ENCODE results near the gene TSPAN14.
"Not testable (repeated sequence)": the region's sequence is repeated elsewhere in the genome, so short reads cannot be mapped to it uniquely, and the experiment has no call there.

TSPAN14 gene

DNA sequence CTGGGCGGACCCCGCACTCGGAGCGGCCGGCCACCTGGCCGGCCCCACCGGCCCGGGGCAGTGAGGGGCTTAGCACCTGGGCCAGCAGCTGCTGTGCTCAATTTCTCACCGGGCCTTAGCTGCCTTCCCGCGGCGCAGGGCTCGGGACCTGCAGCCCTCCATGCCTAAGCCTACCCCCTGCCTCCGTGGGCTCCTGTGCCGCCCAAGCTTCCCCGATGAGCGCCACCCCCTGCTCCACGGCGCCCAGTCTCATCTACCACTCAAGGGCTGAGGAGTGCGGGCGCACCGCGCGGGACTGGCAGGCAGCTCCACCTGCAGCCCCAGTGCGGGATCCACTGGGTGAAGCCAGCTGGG lies 89.2 kb downstream of the TSPAN14 start:
- in situ Hi-C loops (cut with HindIII; ENCODE audit: low pct_ligation_motif_present, low pct_unique_long_range_greater_than_20kb, low sequenced_read_pairs); DNase-seq: not testable (repeated sequence)

GRCh38 chr10:80544316-80544953 lies 90.3 kb downstream of the TSPAN14 start:
- in situ Hi-C loops (cut with HindIII; ENCODE audit: low pct_ligation_motif_present, low pct_unique_long_range_greater_than_20kb, low sequenced_read_pairs): no loop called here
- DNase-seq: no peak

GRCh38 chr10:80545258-80545881 lies 91.3 kb downstream of the TSPAN14 start:
- in situ Hi-C loops (cut with HindIII; ENCODE audit: low pct_ligation_motif_present, low pct_unique_long_range_greater_than_20kb, low sequenced_read_pairs): no loop called here
- DNase-seq: no peak

GRCh38 chr10:80552151-80552646 lies 98.1 kb downstream of the TSPAN14 start:
- in situ Hi-C loops (cut with HindIII; ENCODE audit: low pct_ligation_motif_present, low pct_unique_long_range_greater_than_20kb, low sequenced_read_pairs): no loop called here

GRCh38 chr10:80553436-80553835 lies 99.3 kb downstream of the TSPAN14 start:
- DNase-seq: no peak
- in situ Hi-C loops (cut with HindIII; ENCODE audit: low pct_ligation_motif_present, low pct_unique_long_range_greater_than_20kb, low sequenced_read_pairs): no loop called here

More at GRCh38 chr10:80552151-80552646, 98.1 kb downstream of the TSPAN14 start:
- no peak for DNase-seq

DNA sequence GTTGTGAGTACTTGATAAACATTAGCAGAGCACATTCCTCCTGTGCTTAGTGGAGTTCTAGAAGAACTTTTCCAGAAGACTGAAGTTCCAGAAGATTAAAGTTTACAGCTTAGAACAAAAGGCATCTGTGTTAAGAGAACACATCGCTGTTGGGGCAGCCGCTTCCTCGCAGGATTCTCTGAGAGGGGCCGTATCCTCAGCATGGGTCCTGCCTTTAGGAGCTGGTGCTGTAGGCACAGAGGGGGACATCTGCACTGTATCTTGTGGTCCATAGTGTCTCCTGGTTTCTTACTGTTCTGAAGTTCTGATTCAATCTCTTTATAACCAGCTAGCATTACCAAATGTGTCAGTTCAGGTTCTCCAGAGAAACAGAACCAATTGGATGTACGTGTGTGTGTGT lies 99.9 kb downstream of the TSPAN14 start:
- in situ Hi-C loops (cut with HindIII; ENCODE audit: low pct_ligation_motif_present, low pct_unique_long_range_greater_than_20kb, low sequenced_read_pairs): no loop called here
- DNase-seq: no peak

- DNase-seq: no peak
- in situ Hi-C loops (cut with HindIII; ENCODE audit: low pct_ligation_motif_present, low pct_unique_long_range_greater_than_20kb, low sequenced_read_pairs): no loop called here
These were observed 101.3 kb downstream of the TSPAN14 start for GRCh38 chr10:80555415-80555814.

DNA sequence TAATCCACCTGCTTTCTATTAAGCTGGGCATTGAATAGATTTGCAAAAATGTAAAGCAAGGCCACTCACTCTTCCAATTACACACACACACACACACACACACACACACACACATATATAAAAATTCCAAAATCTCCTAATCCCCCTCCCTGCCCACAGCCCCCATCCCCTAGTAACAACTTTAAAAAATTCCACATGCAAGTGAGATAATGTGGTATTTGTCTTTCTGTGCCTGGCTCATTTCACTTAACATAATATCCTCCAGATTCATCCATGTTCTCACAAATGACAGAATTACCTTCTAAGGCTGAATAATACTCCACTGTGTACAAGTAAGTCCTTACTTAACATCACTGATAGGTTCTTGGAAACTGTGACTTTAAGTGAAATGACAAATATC lies 107.8 kb downstream of the TSPAN14 start:
- DNase-seq: no peak
- in situ Hi-C loops (cut with HindIII; ENCODE audit: low pct_ligation_motif_present, low pct_unique_long_range_greater_than_20kb, low sequenced_read_pairs): no loop called here

GRCh38 chr10:80567292-80567691 lies 113.2 kb downstream of the TSPAN14 start:
- in situ Hi-C loops (cut with HindIII; ENCODE audit: low pct_ligation_motif_present, low pct_unique_long_range_greater_than_20kb, low sequenced_read_pairs): no loop called here
- no peak for DNase-seq

DNA sequence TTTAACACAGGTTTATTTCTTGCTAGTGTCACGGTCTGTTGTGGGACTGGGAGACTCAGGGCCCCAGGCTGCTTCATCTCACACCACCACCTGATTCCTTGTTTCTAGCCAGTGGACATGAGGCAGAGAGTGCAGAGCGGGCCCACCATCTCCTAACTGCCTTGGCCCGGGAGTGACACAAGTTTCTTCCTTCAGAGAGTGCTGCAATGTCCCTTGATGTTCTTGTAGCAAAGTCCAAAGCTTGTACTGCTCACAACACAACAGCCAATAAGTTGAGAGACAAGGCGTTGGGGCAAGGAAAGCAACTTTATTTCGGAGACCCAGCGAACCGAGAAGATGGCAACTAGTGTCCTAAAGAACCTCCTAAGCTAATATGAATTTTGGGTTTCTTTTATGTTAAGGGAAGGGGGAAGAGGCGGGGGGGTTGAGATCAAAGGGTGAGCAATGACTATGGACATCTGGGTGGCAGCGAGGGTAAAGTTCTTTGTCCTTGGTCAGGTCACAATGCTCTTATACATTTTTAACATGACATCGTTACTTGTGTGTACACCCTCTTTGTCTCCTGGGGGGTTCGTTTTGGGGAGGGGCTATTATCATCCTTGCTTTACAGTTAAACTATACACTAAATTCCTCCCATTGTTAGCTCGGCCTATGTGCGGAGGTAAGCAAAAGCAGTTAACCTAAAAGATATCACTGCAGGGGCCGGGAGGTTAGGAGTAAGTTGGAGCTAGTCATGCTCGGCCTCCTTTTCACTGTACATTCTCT lies 115.2 kb downstream of the TSPAN14 start:
- no peak for DNase-seq
- in situ Hi-C loops (cut with HindIII; ENCODE audit: low pct_ligation_motif_present, low pct_unique_long_range_greater_than_20kb, low sequenced_read_pairs): no loop called here

GRCh38 chr10:80571352-80571751 lies 117.2 kb downstream of the TSPAN14 start:
- DNase-seq: no peak
- in situ Hi-C loops (cut with HindIII; ENCODE audit: low pct_ligation_motif_present, low pct_unique_long_range_greater_than_20kb, low sequenced_read_pairs): no loop called here

DNA sequence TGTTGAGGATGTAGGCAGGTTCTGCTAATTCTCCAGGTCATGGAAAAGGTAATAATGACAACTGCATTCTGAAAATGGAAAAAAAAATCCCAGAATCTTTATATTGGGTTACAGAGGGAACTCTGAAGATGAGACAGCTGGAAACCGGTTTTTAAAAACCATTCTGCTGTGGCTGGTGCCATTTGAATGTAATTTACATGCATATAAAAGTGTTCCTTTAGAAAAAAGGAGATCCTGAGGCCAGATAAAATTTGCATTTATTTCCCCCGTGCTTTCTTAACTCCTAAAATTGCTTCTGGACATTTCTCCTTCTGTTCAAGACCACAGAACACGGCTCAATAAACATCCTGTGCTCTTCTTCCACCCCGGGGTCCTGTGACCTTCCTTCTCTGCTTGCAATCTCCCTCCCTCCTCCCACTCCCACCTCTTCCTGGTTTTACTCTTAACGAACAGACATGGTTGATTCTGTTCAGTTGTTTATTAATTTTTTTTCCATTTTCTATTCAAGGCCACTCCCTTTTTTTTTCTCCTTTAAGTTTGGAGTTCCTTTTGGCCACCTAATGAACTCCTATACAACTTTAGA lies 125.2 kb downstream of the TSPAN14 start:
- DNase-seq: no peak
- in situ Hi-C loops (cut with HindIII; ENCODE audit: low pct_ligation_motif_present, low pct_unique_long_range_greater_than_20kb, low sequenced_read_pairs): no loop called here

- DNase-seq: no peak
- in situ Hi-C loops (cut with HindIII; ENCODE audit: low pct_ligation_motif_present, low pct_unique_long_range_greater_than_20kb, low sequenced_read_pairs): no loop called here
These were observed 125.9 kb downstream of the TSPAN14 start for GRCh38 chr10:80579849-80580637.

- in situ Hi-C loops (cut with HindIII; ENCODE audit: low pct_ligation_motif_present, low pct_unique_long_range_greater_than_20kb, low sequenced_read_pairs): no loop called here
- no peak for DNase-seq
These were observed 126.7 kb downstream of the TSPAN14 start for GRCh38 chr10:80580638-80581468.

DNA sequence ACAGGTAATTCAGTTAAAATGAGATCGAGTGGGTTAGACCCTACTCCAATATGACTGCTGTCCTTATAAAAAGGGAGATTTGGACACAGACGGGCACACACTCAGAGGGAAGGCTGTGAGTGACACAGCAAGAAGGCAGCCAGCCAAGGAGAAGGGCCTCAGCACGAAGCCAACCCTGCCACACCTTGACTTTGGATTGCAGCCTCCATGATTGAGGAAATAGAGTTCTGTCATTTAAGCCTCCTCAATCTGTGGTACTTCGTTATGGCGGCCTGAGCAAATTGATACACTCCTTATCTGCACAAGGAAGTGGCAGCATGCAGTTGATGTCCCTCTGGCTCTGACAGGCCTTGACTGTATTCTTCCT lies 127.3 kb downstream of the TSPAN14 start:
- in situ Hi-C loops (cut with HindIII; ENCODE audit: low pct_ligation_motif_present, low pct_unique_long_range_greater_than_20kb, low sequenced_read_pairs): no loop called here
- no peak for DNase-seq

DNA sequence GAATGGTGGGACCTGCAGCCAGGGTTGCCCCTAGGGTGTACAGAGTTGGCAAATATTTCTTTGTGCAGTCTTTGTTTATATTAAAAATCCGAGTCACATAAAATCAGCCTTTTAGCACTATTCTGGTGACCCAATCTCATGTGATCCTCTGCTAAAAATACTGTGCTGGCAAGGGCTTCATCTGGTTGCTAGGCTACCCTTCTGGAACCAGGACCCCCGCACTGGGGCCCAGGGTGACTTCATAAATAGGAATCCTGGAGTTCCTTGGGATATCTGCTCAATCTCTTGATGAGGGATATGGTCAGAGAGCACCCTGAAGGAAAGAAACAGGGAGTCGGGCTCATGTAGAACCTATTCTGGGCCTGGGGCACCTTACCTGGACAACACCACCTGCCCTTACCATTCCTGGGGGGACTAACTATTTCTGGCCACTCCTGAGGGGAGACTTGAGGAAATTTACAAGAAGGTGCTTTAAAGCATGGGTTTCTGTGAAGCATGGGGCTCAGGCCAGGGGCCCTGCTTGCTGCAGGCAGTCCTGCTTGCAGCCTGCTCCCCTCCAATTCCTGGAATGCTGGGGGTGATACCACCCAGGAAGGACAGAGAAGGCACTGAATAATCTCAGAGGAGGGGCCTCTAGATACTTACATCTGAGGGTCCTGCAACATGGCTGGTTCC lies 128.3 kb downstream of the TSPAN14 start:
- in situ Hi-C loops (cut with HindIII; ENCODE audit: low pct_ligation_motif_present, low pct_unique_long_range_greater_than_20kb, low sequenced_read_pairs): no loop called here
- DNase-seq: no peak

Data from ACHN (cell line).